SK-N-SH (cell line): Measurements from ENCODE around the gene DNAJC17. TPM values are rescaled to one million over a fixed set of nuclear protein-coding genes. Genes with fewer than 3 reads are reported as not detected.

Experiments
- CTCF ChIA-PET: fragments of 300-600, 350-600 bp; formaldehyde crosslinking; extraction: SDS; loops from one replicate; lab custom pipeline; 2021; lab: Yijun Ruan, JAX
- POLR2A ChIA-PET: fragments of 350-600 bp; sonication (Branson Sonifier 250); formaldehyde crosslinking; extraction: SDS; loops from one replicate; lab custom pipeline; 2020; ENCODE audit warnings: antibody characterized with exemption, inconsistent platforms; lab: Yijun Ruan, JAX
- DNase-seq: peaks from one replicate; pipeline ENCODE4 v3.0.0; 2012
- H2AFZ ChIP-seq: fragments of 200-600 bp; sonication (generic); 2 replicates; pipeline ENCODE4 v1.8.1; 2016; ENCODE audit warnings: antibody characterized with exemption, mild to moderate bottlenecking, low read depth
- H3F3A ChIP-seq: fragments of 200-600 bp; sonication (generic); replicated peaks from 2 replicates; pipeline ENCODE3; 2016; ENCODE audit warnings: antibody characterized with exemption, mild to moderate bottlenecking; ENCODE audit not compliant: insufficient read depth
- H3K27ac ChIP-seq, 2 experiments: fragments of 200-500 bp in 1 of 2; fragments of 200-600 bp in 1 of 2; sonication (Bioruptor generic) in 1 of 2; sonication (generic), shearing (Covaris generic) in 1 of 2; 2 replicates each; pipeline versions ENCODE4 v1.5.1 to v1.6.1; 2014 to 2016; ENCODE audit warnings: low read depth in 2 of 2, inconsistent platforms in 1 of 2, low read length in 1 of 2, mild to moderate bottlenecking in 1 of 2, mixed read lengths in 1 of 2
- H3K27me3 ChIP-seq: fragments of 200-600 bp; sonication (generic), shearing (Covaris generic); 2 replicates; pipeline ENCODE4 v1.6.1; 2016; ENCODE audit warnings: mixed run types; ENCODE audit not compliant: insufficient read depth
- H3K36me3 ChIP-seq, 2 experiments: fragments of 200-500 bp in 1 of 2; fragments of 200-600 bp in 1 of 2; sonication (Bioruptor generic) in 1 of 2; sonication (generic) in 1 of 2; replicated peaks in 1 of 2; 2 replicates each; pipeline versions ENCODE3 to v1.5.1; 2014 to 2016; ENCODE audit warnings: low read length in 1 of 2, mild to moderate bottlenecking in 1 of 2; ENCODE audit not compliant: insufficient read depth in 2 of 2, control insufficient read depth in 1 of 2
- H3K4me1 ChIP-seq, 2 experiments: fragments of 200-500 bp in 1 of 2; fragments of 200-600 bp in 1 of 2; sonication (Bioruptor generic) in 1 of 2; sonication (generic), shearing (Covaris generic) in 1 of 2; 2 replicates each; pipeline versions ENCODE4 v1.5.1 to v1.6.1; 2014 to 2016; ENCODE audit warnings: low read depth in 1 of 2, low read length in 1 of 2, mixed run types in 1 of 2; ENCODE audit not compliant: insufficient read depth in 2 of 2, control insufficient read depth in 1 of 2
- H3K4me2 ChIP-seq: fragments of 200-600 bp; sonication (generic), shearing (Covaris generic); 2 replicates; pipeline ENCODE4 v1.6.1; 2017; ENCODE audit warnings: mixed run types
- H3K4me3 ChIP-seq, 2 experiments: fragments of 200-500 bp in 1 of 2; fragments of 200-600 bp in 1 of 2; sonication (Bioruptor generic) in 1 of 2; sonication (generic), shearing (Covaris generic) in 1 of 2; 2 replicates each; pipeline versions ENCODE4 v1.5.1 to v1.8.1; 2014 to 2016; ENCODE audit warnings: low read depth in 2 of 2, inconsistent platforms in 1 of 2, low read length in 1 of 2, mild to moderate bottlenecking in 1 of 2, mixed read lengths in 1 of 2, moderate library complexity in 1 of 2
- H3K79me2 ChIP-seq: fragments of 200-600 bp; sonication (generic); 2 replicates; pipeline ENCODE4 v1.8.1; 2017; ENCODE audit warnings: mild to moderate bottlenecking; ENCODE audit not compliant: insufficient read depth
- H3K9ac ChIP-seq: fragments of 200-600 bp; sonication (generic); 2 replicates; pipeline ENCODE4 v1.6.1; 2017; ENCODE audit warnings: mixed run types
- H3K9me2 ChIP-seq: fragments of 200-600 bp; sonication (generic); 2 replicates; pipeline ENCODE4 v1.6.1; 2017; ENCODE audit warnings: mixed run types
- H3K9me3 ChIP-seq: fragments of 200-600 bp; sonication (generic); 2 replicates; pipeline ENCODE4 v1.6.1; 2017; ENCODE audit warnings: mixed run types, mild to moderate bottlenecking, moderate library complexity
- H4K20me1 ChIP-seq: fragments of 200-600 bp; sonication (generic); 2 replicates; pipeline ENCODE4 v1.6.1; 2017; ENCODE audit warnings: mild to moderate bottlenecking, mixed run types; ENCODE audit not compliant: insufficient read depth
- IRF3 ChIP-seq: fragments of 150-350 bp; IDR thresholded peaks from 2 replicates; pipeline ENCODE4 v1.6.1; 2016; ENCODE audit warnings: mild to moderate bottlenecking, low read depth, low read length
- MAX ChIP-seq: IDR thresholded peaks from 2 replicates; pipeline ENCODE4 v1.4.0; 2012; ENCODE audit warnings: low read depth
- NFIC ChIP-seq: IDR thresholded peaks from 2 replicates; pipeline ENCODE4 v1.4.0; 2012; ENCODE audit warnings: borderline replicate concordance
- NRF1 ChIP-seq: IDR thresholded peaks from 2 replicates; pipeline ENCODE4 v1.6.1; 2012; ENCODE audit warnings: low read depth, mild to moderate bottlenecking, low read length
- PBX3 ChIP-seq: IDR thresholded peaks from 2 replicates; pipeline ENCODE4; 2012
- RFX5 ChIP-seq: IDR thresholded peaks from 2 replicates; pipeline ENCODE4 v1.6.1; 2012; ENCODE audit warnings: mild to moderate bottlenecking, improper control_type of control experiment, low read length
- RXRA ChIP-seq: IDR thresholded peaks from 2 replicates; pipeline ENCODE4 v1.4.0; 2012; ENCODE audit warnings: low read depth, mild to moderate bottlenecking, borderline replicate concordance
- TEAD4 ChIP-seq: IDR thresholded peaks from 2 replicates; pipeline ENCODE4 v1.4.0; 2012; ENCODE audit warnings: mild to moderate bottlenecking, borderline replicate concordance; ENCODE audit not compliant: insufficient read depth
- USF1 ChIP-seq: IDR thresholded peaks from 2 replicates; pipeline ENCODE4 v1.4.0; 2012; ENCODE audit warnings: low read depth, borderline replicate concordance
- WGBS: methylation state at CpG from one replicate; pipeline ENCODE4 v1.1.6; 2017; ENCODE audit warnings: low lambda C conversion rate; 5-methylcytosine and 5-hydroxymethylcytosine counted together
- polyA plus RNA-seq, 3 experiments: library from polyadenylated mRNA; depleted of rRNA; stranded (reverse); fragments of >200 nt; gene quantifications; 2 replicates each; pipeline ENCODE4 v1.2.3, GENCODE V29; 2012

DNAJC17 gene
- polyA plus RNA-seq, 1 of the 3 experiments (the other 2 are of a cell fraction): 61.6 TPM

- DNase-seq: no peak
- H3F3A ChIP-seq: peaks cover 3% of the 10 kb centered on the region
- H3K36me3 ChIP-seq: peaks cover 43 to 51% of the 10 kb centered on the region in 2 experiments
- H3K4me2 ChIP-seq: no peak overlapping the region
- H3K9me3 ChIP-seq: no peaks in the 10 kb centered on the region
- no peaks in the 10 kb centered on the region for H4K20me1 ChIP-seq
- no peaks in the 10 kb centered on the region for H3K27me3 ChIP-seq
- no peak overlapping the region for H2AFZ ChIP-seq
- H3K4me1 ChIP-seq: no peaks in the 10 kb centered on the region
- CTCF ChIA-PET: interaction anchor here (1.0 to 20.8 kb wide), 4 partner anchors 10 to 40 kb away, joined by 3 to 555 read pairs (median 16); partner anchors contain the start of genes C15orf62 and GCHFR
- H3K4me3 ChIP-seq: no peak overlapping the region
- H3K9me2 ChIP-seq: no peaks in the 10 kb centered on the region
- H3K79me2 ChIP-seq: no peaks in the 10 kb centered on the region
- H3K9ac ChIP-seq: no peak overlapping the region
- 100% methylated on average over 3 of the region's 3 CpGs for WGBS
- POLR2A ChIA-PET: no interaction called here
- TF ChIP-seq IRF3 (no peak), MAX (no peak), RFX5 (no peak), PBX3 (no peak), RXRA (no peak), NFIC (no peak), TEAD4 (no peak), NRF1 (no peak), USF1 (no peak)
- H3K27ac ChIP-seq: no peak overlapping the region
These were observed 70.2 kb downstream of the DNAJC17 start for GRCh38 chr15:40737048-40737447.

GRCh38 chr15:40736575-40736974 is 70.7 kb downstream of the DNAJC17 start:
- Histone ChIP-seq H3K27ac (no peak overlapping the region), H4K20me1 (no peaks in the 10 kb centered on the region)
- no peak for DNase-seq

More at GRCh38 chr15:40736575-40736974, 70.7 kb downstream of the DNAJC17 start:
- Histone ChIP-seq H3F3A (peaks cover 8% of the 10 kb centered on the region), H3K4me3 (no peak overlapping the region), H3K27me3 (no peaks in the 10 kb centered on the region), H3K4me2 (no peak overlapping the region), H3K4me1 (no peaks in the 10 kb centered on the region), H3K36me3 (peaks cover 43 to 46% of the 10 kb centered on the region in 2 experiments), H3K79me2 (no peaks in the 10 kb centered on the region), H3K9ac (no peak overlapping the region), H3K9me2 (no peaks in the 10 kb centered on the region), H3K9me3 (no peaks in the 10 kb centered on the region), H2AFZ (no peak overlapping the region)
- CTCF ChIA-PET: interaction anchor here (1.0 to 20.8 kb wide), 4 partner anchors 10 to 58 kb away, joined by 3 to 555 read pairs (median 16); partner anchors contain the start of genes C15orf62 and GCHFR
- POLR2A ChIA-PET: interaction anchor here (0.5 kb wide), 1 partner anchor 43 kb away, joined by 5 read pairs; no protein-coding TSS in a partner anchor
- TF ChIP-seq IRF3 (no peak), TEAD4 (no peak)
- 93% methylated on average over 4 of the region's 4 CpGs for WGBS
